ENCODE results near the gene DYSF. TPM values are rescaled to one million over a fixed set of nuclear protein-coding genes. Genes with fewer than 3 reads are reported as not detected.
A peak's percentile ranks its signal among the peaks of the same experiment; 100 is the strongest.

Gene DYSF
- total RNA-seq, 1 donor, result 3.5 TPM

- no peak for TF ChIP-seq CTCF (IDR thresholded peaks at IDR 0.05; ENCODE audit: insufficient read depth, low read depth, low read length)
- H3K4me3 ChIP-seq (ENCODE audit: low read depth, low read length), result no peak overlapping the region
- DNase-seq (ENCODE audit: low read depth), result peak; percentile 10
These were observed 1.7 kb upstream of the DYSF start for GRCh38 chr2:71451705-71452104.

DNA sequence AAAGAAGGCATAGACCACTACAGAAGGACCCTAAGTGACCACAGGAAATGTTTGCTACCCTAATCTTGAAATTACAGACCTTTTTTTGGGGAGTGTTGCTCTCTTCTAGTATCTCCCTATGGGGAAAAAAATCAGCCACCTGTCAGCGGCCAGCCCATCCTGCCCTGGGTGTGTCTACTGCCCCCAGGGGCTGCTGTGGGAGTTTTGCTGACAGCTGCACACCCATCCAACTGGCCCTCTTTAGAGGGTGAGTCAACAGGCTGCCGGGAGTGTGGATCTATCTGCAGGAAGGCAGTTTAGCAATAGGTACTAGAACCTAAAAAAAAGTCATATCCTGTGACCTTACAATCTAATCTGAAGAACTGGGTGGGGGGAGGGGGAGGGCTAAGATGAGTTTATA lies 796 bp upstream of the DYSF start:
- peak; percentile 28 for DNase-seq (ENCODE audit: low read depth)

GRCh38 chr2:71454221-71455010 lies 1.1 kb downstream of the DYSF start:
- no peak overlapping the region for H3K4me3 ChIP-seq (ENCODE audit: low read depth, low read length)
- TF ChIP-seq CTCF (IDR thresholded peaks at IDR 0.05; ENCODE audit: insufficient read depth, low read depth, low read length), result no peak
- DNase-seq (ENCODE audit: low read depth), result no peak

More for the DNA sequence above, 796 bp upstream of the DYSF start:
- TF ChIP-seq CTCF (IDR thresholded peaks at IDR 0.05; ENCODE audit: insufficient read depth, low read depth, low read length), result no peak
- H3K4me3 ChIP-seq (ENCODE audit: low read depth, low read length), result no peak overlapping the region

DNA sequence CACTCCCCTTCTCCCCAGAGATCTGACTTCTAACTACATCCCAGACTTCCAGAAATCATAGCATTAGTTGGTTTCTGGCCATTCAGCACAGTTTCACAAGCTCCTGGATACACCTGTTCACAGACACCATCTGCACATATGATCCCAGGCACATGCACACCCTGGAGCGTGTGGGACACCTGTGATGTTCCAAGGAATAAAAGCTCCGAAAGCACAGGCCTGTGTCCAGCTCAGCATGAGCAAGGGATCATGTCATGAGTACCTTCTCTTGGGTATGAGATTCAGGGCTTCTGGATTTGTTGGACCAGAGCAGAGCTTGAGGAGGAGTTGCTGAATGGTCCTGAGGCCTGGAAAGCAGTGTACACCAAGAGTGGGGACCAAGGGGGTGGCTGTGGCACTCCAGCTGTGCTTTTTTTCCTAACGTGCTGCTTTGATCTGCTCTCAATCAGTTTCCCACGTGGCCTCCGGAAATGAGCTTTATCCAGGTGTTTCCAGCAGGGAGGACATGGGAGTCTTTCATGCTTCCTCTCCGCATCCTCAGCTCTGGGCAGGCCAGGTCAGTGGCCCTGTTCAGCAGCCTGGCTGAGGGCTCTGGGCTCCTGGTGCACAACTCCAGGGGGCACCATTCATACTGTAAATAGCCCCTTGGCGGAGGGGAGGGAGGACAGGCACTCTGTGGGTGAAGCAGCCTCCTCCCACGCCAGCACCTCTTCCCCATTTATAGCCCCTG lies 1.8 kb downstream of the DYSF start:
- no peak for DNase-seq (ENCODE audit: low read depth)
- H3K4me3 ChIP-seq (ENCODE audit: low read depth, low read length), result no peak overlapping the region
- no peak for TF ChIP-seq CTCF (IDR thresholded peaks at IDR 0.05; ENCODE audit: insufficient read depth, low read depth, low read length)

- TF ChIP-seq CTCF (IDR thresholded peaks at IDR 0.05; ENCODE audit: insufficient read depth, low read depth, low read length), result no peak
These were observed 2.6 kb downstream of the DYSF start for GRCh38 chr2:71455741-71456569.

DNA sequence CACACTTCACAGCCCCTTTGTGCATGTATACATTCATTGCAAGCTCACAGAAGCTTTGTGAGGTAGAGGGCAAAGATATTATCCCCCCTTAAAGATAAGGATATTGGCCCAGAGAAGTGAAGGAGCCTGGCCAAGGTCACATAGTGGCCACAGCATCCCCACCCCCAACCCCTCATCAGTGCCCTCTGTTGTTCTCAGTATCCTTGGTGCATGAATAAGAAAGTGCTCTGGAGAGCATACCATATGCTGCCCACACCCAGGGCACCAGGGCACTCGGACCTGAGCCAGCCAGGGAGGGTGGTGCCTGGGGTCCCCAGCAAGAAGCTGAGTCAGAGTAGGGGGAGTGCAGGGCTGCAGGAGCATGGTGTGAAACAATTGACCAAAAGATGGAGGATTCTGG lies 3.3 kb downstream of the DYSF start:
- no peak for DNase-seq (ENCODE audit: low read depth)
- no peak for TF ChIP-seq CTCF (IDR thresholded peaks at IDR 0.05; ENCODE audit: insufficient read depth, low read depth, low read length)
- H3K4me3 ChIP-seq (ENCODE audit: low read depth, low read length), result no peak overlapping the region

More at GRCh38 chr2:71455741-71456569, 2.6 kb downstream of the DYSF start:
- no peak overlapping the region for H3K4me3 ChIP-seq (ENCODE audit: low read depth, low read length)
- no peak for DNase-seq (ENCODE audit: low read depth)
